SK-N-SH (cell line): ENCODE measurements around the gene TRAF7. TPM values are rescaled to one million over a fixed set of nuclear protein-coding genes. Genes with fewer than 3 reads are reported as not detected.
"Not testable (repeated sequence)": the region's sequence is repeated elsewhere in the genome, so short reads cannot be mapped to it uniquely, and the experiment has no call there.

Source experiments
- CTCF ChIA-PET: fragments of 300-600, 350-600 bp; formaldehyde crosslinking; extraction: SDS; loops from one replicate; lab custom pipeline; 2021; lab: Yijun Ruan, JAX
- POLR2A ChIA-PET: fragments of 350-600 bp; sonication (Branson Sonifier 250); formaldehyde crosslinking; extraction: SDS; loops from one replicate; lab custom pipeline; 2020; ENCODE audit warnings: antibody characterized with exemption, inconsistent platforms; lab: Yijun Ruan, JAX
- DNase-seq: peaks from one replicate; pipeline ENCODE4 v3.0.0; 2012
- H2AFZ ChIP-seq: fragments of 200-600 bp; sonication (generic); 2 replicates; pipeline ENCODE4 v1.8.1; 2016; ENCODE audit warnings: antibody characterized with exemption, mild to moderate bottlenecking, low read depth
- H3F3A ChIP-seq: fragments of 200-600 bp; sonication (generic); replicated peaks from 2 replicates; pipeline ENCODE3; 2016; ENCODE audit warnings: antibody characterized with exemption, mild to moderate bottlenecking; ENCODE audit not compliant: insufficient read depth
- H3K27ac ChIP-seq, 2 experiments: fragments of 200-500 bp in 1 of 2; fragments of 200-600 bp in 1 of 2; sonication (Bioruptor generic) in 1 of 2; sonication (generic), shearing (Covaris generic) in 1 of 2; 2 replicates each; pipeline versions ENCODE4 v1.5.1 to v1.6.1; 2014 to 2016; ENCODE audit warnings: low read depth in 2 of 2, inconsistent platforms in 1 of 2, low read length in 1 of 2, mild to moderate bottlenecking in 1 of 2, mixed read lengths in 1 of 2
- H3K27me3 ChIP-seq: fragments of 200-600 bp; sonication (generic), shearing (Covaris generic); 2 replicates; pipeline ENCODE4 v1.6.1; 2016; ENCODE audit warnings: mixed run types; ENCODE audit not compliant: insufficient read depth
- H3K36me3 ChIP-seq, 2 experiments: fragments of 200-500 bp in 1 of 2; fragments of 200-600 bp in 1 of 2; sonication (Bioruptor generic) in 1 of 2; sonication (generic) in 1 of 2; replicated peaks in 1 of 2; 2 replicates each; pipeline versions ENCODE3 to v1.5.1; 2014 to 2016; ENCODE audit warnings: low read length in 1 of 2, mild to moderate bottlenecking in 1 of 2; ENCODE audit not compliant: insufficient read depth in 2 of 2, control insufficient read depth in 1 of 2
- H3K4me1 ChIP-seq, 2 experiments: fragments of 200-500 bp in 1 of 2; fragments of 200-600 bp in 1 of 2; sonication (Bioruptor generic) in 1 of 2; sonication (generic), shearing (Covaris generic) in 1 of 2; 2 replicates each; pipeline versions ENCODE4 v1.5.1 to v1.6.1; 2014 to 2016; ENCODE audit warnings: low read depth in 1 of 2, low read length in 1 of 2, mixed run types in 1 of 2; ENCODE audit not compliant: insufficient read depth in 2 of 2, control insufficient read depth in 1 of 2
- H3K4me2 ChIP-seq: fragments of 200-600 bp; sonication (generic), shearing (Covaris generic); 2 replicates; pipeline ENCODE4 v1.6.1; 2017; ENCODE audit warnings: mixed run types
- H3K4me3 ChIP-seq, 2 experiments: fragments of 200-500 bp in 1 of 2; fragments of 200-600 bp in 1 of 2; sonication (Bioruptor generic) in 1 of 2; sonication (generic), shearing (Covaris generic) in 1 of 2; 2 replicates each; pipeline versions ENCODE4 v1.5.1 to v1.8.1; 2014 to 2016; ENCODE audit warnings: low read depth in 2 of 2, inconsistent platforms in 1 of 2, low read length in 1 of 2, mild to moderate bottlenecking in 1 of 2, mixed read lengths in 1 of 2, moderate library complexity in 1 of 2
- H3K79me2 ChIP-seq: fragments of 200-600 bp; sonication (generic); 2 replicates; pipeline ENCODE4 v1.8.1; 2017; ENCODE audit warnings: mild to moderate bottlenecking; ENCODE audit not compliant: insufficient read depth
- H3K9ac ChIP-seq: fragments of 200-600 bp; sonication (generic); 2 replicates; pipeline ENCODE4 v1.6.1; 2017; ENCODE audit warnings: mixed run types
- H3K9me2 ChIP-seq: fragments of 200-600 bp; sonication (generic); 2 replicates; pipeline ENCODE4 v1.6.1; 2017; ENCODE audit warnings: mixed run types
- H3K9me3 ChIP-seq: fragments of 200-600 bp; sonication (generic); 2 replicates; pipeline ENCODE4 v1.6.1; 2017; ENCODE audit warnings: mixed run types, mild to moderate bottlenecking, moderate library complexity
- H4K20me1 ChIP-seq: fragments of 200-600 bp; sonication (generic); 2 replicates; pipeline ENCODE4 v1.6.1; 2017; ENCODE audit warnings: mild to moderate bottlenecking, mixed run types; ENCODE audit not compliant: insufficient read depth
- MXI1 ChIP-seq: IDR thresholded peaks from 2 replicates; pipeline ENCODE4 v1.6.1; 2012; ENCODE audit warnings: mild to moderate bottlenecking, low read depth, low read length, improper control_type of control experiment
- TCF12 ChIP-seq: IDR thresholded peaks from 2 replicates; pipeline ENCODE4 v1.4.0; 2012
- WGBS: methylation state at CpG from one replicate; pipeline ENCODE4 v1.1.6; 2017; ENCODE audit warnings: low lambda C conversion rate; 5-methylcytosine and 5-hydroxymethylcytosine counted together
- polyA plus RNA-seq, 3 experiments: library from polyadenylated mRNA; depleted of rRNA; stranded (reverse); fragments of >200 nt; gene quantifications; 2 replicates each; pipeline ENCODE4 v1.2.3, GENCODE V29; 2012
- TF ChIP-seq, protein P1 (sequence below): IDR thresholded peaks from 2 replicates; pipeline ENCODE4 v1.4.0; 2012; ENCODE audit warnings: low read depth

TRAF7 gene
- polyA plus RNA-seq, 1 of the 3 experiments (the other 2 are of a cell fraction) = 73.0 TPM

DNA sequence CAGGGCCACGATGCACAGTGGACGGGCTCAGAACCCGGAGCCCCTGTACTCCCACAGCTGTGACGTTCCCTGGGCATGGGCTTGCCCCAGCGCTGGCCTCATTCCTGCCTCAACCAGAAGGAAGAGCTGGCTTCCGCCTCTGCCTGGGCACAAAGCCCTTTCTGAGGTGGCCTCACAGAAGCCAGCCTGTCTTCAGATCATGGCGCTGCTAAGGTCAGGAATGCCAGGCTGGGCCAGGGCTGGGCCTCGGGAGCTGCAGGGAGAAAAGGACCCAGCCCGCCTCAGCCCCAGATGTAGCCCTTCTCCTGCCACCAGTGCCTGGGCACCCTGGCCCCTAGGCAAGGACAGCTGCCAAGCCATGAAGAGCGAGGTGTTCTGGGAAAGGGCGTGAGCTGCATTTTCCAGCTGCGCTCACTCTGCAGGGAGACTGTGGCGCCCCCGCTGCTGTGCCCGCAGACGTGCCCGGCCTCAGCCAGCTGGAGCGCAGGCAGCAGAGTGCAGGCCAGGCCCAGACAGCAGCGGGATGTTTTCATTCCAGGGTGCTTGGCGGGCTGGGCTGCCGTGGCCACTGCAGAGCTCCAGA lies 29.3 kb upstream of the TRAF7 start:
- H3K36me3 ChIP-seq, H3K4me3 ChIP-seq, H3K9me3 ChIP-seq, H3K9ac ChIP-seq, H3K9me2 ChIP-seq, H3K27me3 ChIP-seq, DNase-seq: not testable (repeated sequence)
- CTCF ChIA-PET = interaction anchor here (0.8 to 1.5 kb wide), 5 partner anchors 28 to 145 kb away, joined by 3 to 4 read pairs (median 3); partner anchors contain the start of gene NOXO1
- Histone ChIP-seq H4K20me1 (peaks cover 16% of the 10 kb centered on the region), H3K79me2 (peaks cover 77% of the 10 kb centered on the region), H3K27ac (peak overlapping the region; percentile 44 to 98; a peak in 3 of 4 replicates), H3K4me1 (peaks cover 28 to 60% of the 10 kb centered on the region in 2 experiments; a peak in 3 of 4 replicates), H3F3A (peaks cover 14% of the 10 kb centered on the region)
- POLR2A ChIA-PET = interaction anchor here (1.0 to 1.5 kb wide), 3 partner anchors 29 to 78 kb away, joined by 4 to 7 read pairs (median 5); partner anchors contain the start of genes NTHL1, TRAF7 and TSC2
- 46% methylated on average over 3 of the region's 21 CpGs for WGBS
- TF ChIP-seq TCF12 (0 out of 2 replicates have a peak, but pooled peaks have one; percentile 8), MXI1 (peak; percentile 37; the same call in 1 of the 2 replicates)
- TF ChIP-seq, protein P1, sequence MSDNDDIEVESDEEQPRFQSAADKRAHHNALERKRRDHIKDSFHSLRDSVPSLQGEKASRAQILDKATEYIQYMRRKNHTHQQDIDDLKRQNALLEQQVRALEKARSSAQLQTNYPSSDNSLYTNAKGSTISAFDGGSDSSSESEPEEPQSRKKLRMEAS = 0 out of 2 replicates have a peak, but pooled peaks have one; percentile 15
- TF ChIP-seq, all 33 proteins: peak for 3; not testable (repeated sequence) for 30
- peak overlapping the region; percentile 55 for H3K4me2 ChIP-seq
- not testable (repeated sequence) for H2AFZ ChIP-seq

GRCh38 chr16:2126928-2127556 lies 28.5 kb upstream of the TRAF7 start:
- 96% methylated on average over 26 of the region's 31 CpGs for WGBS
- peak overlapping the region; percentile 55 for H3K4me2 ChIP-seq
- not testable (repeated sequence) for H2AFZ ChIP-seq, H3K36me3 ChIP-seq, DNase-seq, H3K27me3 ChIP-seq, H3K4me3 ChIP-seq, H3K9ac ChIP-seq, H3K9me3 ChIP-seq, H3K9me2 ChIP-seq
- H3K27ac ChIP-seq = peak overlapping the region; percentile 44 to 98
- H3K79me2 ChIP-seq = peaks cover 77% of the 10 kb centered on the region
- peaks cover 14% of the 10 kb centered on the region for H3F3A ChIP-seq
- CTCF ChIA-PET = interaction anchor here (0.8 to 1.1 kb wide), 4 partner anchors 28 to 146 kb away, joined by 3 read pairs; partner anchors contain the start of gene NOXO1
- POLR2A ChIA-PET = interaction anchor here (1.0 to 1.5 kb wide), 3 partner anchors 28 to 79 kb away, joined by 4 to 7 read pairs (median 5); partner anchors contain the start of genes NTHL1, TRAF7 and TSC2
- H4K20me1 ChIP-seq = peaks cover 17% of the 10 kb centered on the region
- H3K4me1 ChIP-seq = peaks cover 28 to 54% of the 10 kb centered on the region in 2 experiments; a peak in 3 of 4 replicates

- H3K27ac ChIP-seq = peak overlapping the region; percentile 44 to 98
Measured at GRCh38 chr16:2127630-2128280, 27.8 kb upstream of the TRAF7 start.

More at GRCh38 chr16:2127630-2128280, 27.8 kb upstream of the TRAF7 start:
- POLR2A ChIA-PET, H3K4me3 ChIP-seq, H3K36me3 ChIP-seq, H3K27me3 ChIP-seq, H2AFZ ChIP-seq, H3K9me2 ChIP-seq, H3K9ac ChIP-seq, DNase-seq, H3K9me3 ChIP-seq, CTCF ChIA-PET: not testable (repeated sequence)
- H3K79me2 ChIP-seq = peaks cover 73% of the 10 kb centered on the region
- peaks cover 14% of the 10 kb centered on the region for H3F3A ChIP-seq
- H3K4me1 ChIP-seq = peaks cover 28 to 47% of the 10 kb centered on the region in 2 experiments; a peak in 3 of 4 replicates
- H3K4me2 ChIP-seq = peak overlapping the region; percentile 55; the same call in 1 of the 2 replicates
- WGBS = 6% methylated on average over 3 of the region's 3 CpGs
- H4K20me1 ChIP-seq = peaks cover 17% of the 10 kb centered on the region
